ENCODE data around the gene TRABD2B.

DNA sequence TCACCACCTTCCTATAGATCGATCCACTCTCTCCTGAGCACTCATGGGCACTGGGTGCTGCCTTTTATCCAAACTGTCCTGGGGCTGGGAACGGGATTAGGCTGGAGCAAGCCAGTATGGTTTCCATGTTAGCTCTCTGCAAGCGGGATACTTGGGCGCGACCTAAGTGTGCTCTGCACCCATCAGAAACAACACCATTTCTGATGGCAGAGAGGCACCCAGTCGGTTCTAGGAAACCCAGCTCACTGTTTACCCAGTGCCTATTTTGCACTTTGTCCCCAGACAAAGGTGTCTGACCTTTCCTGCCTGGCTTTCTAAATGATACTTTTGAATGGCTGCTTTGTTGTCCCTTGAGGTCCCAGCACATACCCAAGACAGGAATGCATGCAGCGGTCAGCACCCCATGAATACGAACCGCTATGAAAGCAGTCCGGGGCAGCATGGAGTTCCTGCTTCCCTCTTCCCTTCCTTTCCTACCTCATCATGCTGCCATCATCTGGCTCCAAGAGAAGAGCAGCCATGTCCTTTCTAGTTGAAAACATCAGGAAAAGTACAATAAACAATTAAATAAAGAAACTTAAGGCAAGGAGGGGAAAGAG lies 83.9 kb downstream of the TRABD2B start:
- TF ChIP-seq, protein P1, sequence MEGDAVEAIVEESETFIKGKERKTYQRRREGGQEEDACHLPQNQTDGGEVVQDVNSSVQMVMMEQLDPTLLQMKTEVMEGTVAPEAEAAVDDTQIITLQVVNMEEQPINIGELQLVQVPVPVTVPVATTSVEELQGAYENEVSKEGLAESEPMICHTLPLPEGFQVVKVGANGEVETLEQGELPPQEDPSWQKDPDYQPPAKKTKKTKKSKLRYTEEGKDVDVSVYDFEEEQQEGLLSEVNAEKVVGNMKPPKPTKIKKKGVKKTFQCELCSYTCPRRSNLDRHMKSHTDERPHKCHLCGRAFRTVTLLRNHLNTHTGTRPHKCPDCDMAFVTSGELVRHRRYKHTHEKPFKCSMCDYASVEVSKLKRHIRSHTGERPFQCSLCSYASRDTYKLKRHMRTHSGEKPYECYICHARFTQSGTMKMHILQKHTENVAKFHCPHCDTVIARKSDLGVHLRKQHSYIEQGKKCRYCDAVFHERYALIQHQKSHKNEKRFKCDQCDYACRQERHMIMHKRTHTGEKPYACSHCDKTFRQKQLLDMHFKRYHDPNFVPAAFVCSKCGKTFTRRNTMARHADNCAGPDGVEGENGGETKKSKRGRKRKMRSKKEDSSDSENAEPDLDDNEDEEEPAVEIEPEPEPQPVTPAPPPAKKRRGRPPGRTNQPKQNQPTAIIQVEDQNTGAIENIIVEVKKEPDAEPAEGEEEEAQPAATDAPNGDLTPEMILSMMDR (IDR thresholded peaks at IDR 0.05), result no peak
- TF ChIP-seq POLR2A (IDR thresholded peaks at IDR 0.05), result no peak
